ENCODE measurements around the gene PSMG1. TPM values are rescaled to one million over a fixed set of nuclear protein-coding genes. Genes with fewer than 3 reads are reported as not detected.

PSMG1 gene
- total RNA-seq, 2 experiments from 2014 or later: 7.8 to 7.9 TPM

DNA sequence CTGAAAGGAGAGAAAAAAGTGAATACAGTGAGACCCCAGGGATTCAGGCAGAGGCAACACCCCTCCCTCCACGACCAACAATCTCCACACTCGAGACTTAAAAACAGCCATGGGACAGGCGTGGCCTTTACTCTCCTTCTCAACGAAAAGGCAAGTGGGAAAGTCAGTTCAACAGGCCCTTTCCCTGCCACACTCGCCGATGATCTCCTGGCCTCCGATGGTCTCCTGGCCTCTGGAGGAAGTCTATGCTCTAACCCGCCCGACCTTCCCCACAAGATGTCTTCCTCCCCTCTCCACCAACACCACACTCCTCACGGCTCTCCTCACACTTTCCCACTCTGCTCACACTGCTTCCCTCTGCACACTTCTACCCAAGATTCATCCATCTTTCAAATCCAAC is 7.6 kb downstream of the PSMG1 start:
- H3K36me3 Mint-ChIP-seq (ENCODE audit: low read depth): peaks cover 65% of the 10 kb centered on the region
- ATAC-seq (ENCODE audit: poor library complexity): no peak
- H3K9me3 ChIP-seq (ENCODE audit: control insufficient read depth in 1 of 2, insufficient read depth in 1 of 2, low read length in 2 of 2): no peaks in the 10 kb centered on the region
- no peaks in the 10 kb centered on the region for H3K9me3 Mint-ChIP-seq
- DNase-seq: no peak
- peaks cover 65% of the 10 kb centered on the region for H3K36me3 ChIP-seq (ENCODE audit: insufficient read depth, low read length)
- H3K27ac Mint-ChIP-seq: no peak overlapping the region
- H3K27me3 Mint-ChIP-seq: no peaks in the 10 kb centered on the region
- no peak overlapping the region for H3K4me3 Mint-ChIP-seq
- ChIA-PET POLR2A (no interaction called here), CTCF (no interaction called here)
- H3K4me1 Mint-ChIP-seq (ENCODE audit: low read depth): peaks cover 15% of the 10 kb centered on the region
- no peaks in the 10 kb centered on the region for H3K27me3 ChIP-seq (ENCODE audit: control insufficient read depth in 1 of 2, insufficient read depth in 2 of 2, low read length in 2 of 2)
- H3K4me3 ChIP-seq (ENCODE audit: low read length): no peak overlapping the region
- intact Hi-C loops (cut with DNase I, micrococcal nuclease): loop anchor here in 1 of 2 experiments (1.0 to 10.0 kb wide), 2 partner anchors 441 to 671 kb away; no protein-coding TSS in a partner anchor
- no peaks in the 10 kb centered on the region for H3K4me1 ChIP-seq (ENCODE audit: insufficient read depth, low read length)
- H3K27ac ChIP-seq (ENCODE audit: low read depth in 1 of 2, low read length in 2 of 2): no peak overlapping the region
- TF ChIP-seq, protein P1, sequence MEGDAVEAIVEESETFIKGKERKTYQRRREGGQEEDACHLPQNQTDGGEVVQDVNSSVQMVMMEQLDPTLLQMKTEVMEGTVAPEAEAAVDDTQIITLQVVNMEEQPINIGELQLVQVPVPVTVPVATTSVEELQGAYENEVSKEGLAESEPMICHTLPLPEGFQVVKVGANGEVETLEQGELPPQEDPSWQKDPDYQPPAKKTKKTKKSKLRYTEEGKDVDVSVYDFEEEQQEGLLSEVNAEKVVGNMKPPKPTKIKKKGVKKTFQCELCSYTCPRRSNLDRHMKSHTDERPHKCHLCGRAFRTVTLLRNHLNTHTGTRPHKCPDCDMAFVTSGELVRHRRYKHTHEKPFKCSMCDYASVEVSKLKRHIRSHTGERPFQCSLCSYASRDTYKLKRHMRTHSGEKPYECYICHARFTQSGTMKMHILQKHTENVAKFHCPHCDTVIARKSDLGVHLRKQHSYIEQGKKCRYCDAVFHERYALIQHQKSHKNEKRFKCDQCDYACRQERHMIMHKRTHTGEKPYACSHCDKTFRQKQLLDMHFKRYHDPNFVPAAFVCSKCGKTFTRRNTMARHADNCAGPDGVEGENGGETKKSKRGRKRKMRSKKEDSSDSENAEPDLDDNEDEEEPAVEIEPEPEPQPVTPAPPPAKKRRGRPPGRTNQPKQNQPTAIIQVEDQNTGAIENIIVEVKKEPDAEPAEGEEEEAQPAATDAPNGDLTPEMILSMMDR (IDR thresholded peaks at IDR 0.05): no peak

DNA sequence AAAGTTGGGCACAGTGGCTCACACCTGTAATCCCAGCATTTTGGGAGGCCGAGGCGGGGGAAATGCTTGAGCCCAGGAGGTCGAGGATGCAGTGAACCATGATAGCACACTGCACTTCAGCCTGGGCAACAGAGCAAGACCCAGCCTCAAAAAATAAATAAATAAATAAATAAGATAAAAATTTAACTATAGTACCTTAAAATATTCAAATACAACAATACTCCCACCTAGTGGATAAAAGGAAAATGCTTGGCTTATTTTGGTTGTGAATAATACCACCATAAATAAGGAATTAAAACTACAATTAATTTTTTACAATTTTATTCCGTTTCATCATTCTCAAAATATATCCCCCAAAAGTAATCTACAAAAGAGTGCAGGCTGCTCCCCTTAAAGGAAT is 8.1 kb downstream of the PSMG1 start:
- Histone ChIP-seq H3K27ac (ENCODE audit: low read depth in 1 of 2, low read length in 2 of 2) (no peak overlapping the region), H3K4me3 (ENCODE audit: low read length) (no peak overlapping the region), H3K36me3 (ENCODE audit: insufficient read depth, low read length) (peaks cover 62% of the 10 kb centered on the region), H3K27me3 (ENCODE audit: control insufficient read depth in 1 of 2, insufficient read depth in 2 of 2, low read length in 2 of 2) (no peaks in the 10 kb centered on the region), H3K9me3 (ENCODE audit: control insufficient read depth in 1 of 2, insufficient read depth in 1 of 2, low read length in 2 of 2) (no peaks in the 10 kb centered on the region), H3K4me1 (ENCODE audit: insufficient read depth, low read length) (no peaks in the 10 kb centered on the region)
- Mint-ChIP-seq H3K27ac (no peak overlapping the region), H3K4me3 (no peak overlapping the region), H3K9me3 (no peaks in the 10 kb centered on the region), H3K4me1 (ENCODE audit: low read depth) (peaks cover 10% of the 10 kb centered on the region), H3K27me3 (no peaks in the 10 kb centered on the region), H3K36me3 (ENCODE audit: low read depth) (peaks cover 61% of the 10 kb centered on the region)
- DNase-seq (peak in 3 of 14 experiments; percentile 15 to 38 (median 35)), ATAC-seq (ENCODE audit: poor library complexity) (no peak)
- intact Hi-C loops (cut with DNase I, micrococcal nuclease): loop anchor here in 1 of 2 experiments (1.0 to 10.0 kb wide), 2 partner anchors 441 to 670 kb away; no protein-coding TSS in a partner anchor
- POLR2A ChIA-PET: no interaction called here
- TF ChIP-seq, protein P1 (IDR thresholded peaks at IDR 0.05): peak; percentile 49
- CTCF ChIA-PET: no interaction called here

DNA sequence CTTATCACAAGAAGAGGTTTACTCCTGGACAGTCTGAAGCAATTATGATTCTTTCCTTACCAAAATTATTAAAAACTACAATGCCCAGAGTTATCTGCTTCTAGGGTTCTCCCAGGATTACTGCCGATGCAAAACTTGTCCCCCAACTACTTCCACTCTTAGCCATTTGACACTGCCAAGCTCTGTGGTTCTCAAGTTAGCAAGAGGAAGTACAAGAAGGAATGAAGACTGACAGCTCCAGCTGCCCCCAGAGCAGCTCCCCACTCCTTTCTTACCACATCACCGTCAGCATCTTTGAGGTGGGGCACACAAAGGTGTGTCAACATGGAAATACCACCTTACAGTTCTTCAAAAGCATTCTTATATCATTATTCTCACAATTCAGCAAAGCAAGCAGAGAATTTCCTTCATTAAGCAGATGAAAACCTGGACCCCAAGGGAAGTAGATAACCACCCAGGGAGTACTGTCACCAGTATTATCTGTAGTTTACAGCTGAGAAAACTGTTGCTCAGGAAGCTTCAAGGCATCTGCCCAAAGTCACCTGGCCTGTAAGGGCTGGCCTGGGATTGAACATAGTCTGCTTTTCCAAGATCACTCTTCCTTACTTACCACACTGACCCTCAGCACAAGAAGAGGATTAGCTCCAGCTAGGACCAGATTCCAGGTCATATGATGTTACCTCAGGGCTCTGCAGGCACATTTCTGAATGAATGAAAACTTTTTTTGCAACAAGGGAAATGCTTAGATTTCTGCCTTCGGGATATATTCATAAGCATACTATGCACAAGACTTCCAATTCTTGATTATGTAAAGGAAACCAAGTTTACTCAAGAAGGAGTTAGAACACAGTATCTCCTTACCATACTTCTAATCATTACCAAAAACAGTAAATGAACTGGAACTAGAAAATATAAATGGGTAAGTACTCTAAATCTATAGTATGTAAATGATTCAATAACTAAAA is 9.3 kb downstream of the PSMG1 start:
- POLR2A ChIA-PET: no interaction called here

More for the DNA sequence above, 9.3 kb downstream of the PSMG1 start:
- DNase-seq (no peak), ATAC-seq (ENCODE audit: poor library complexity) (no peak)
- no peaks in the 10 kb centered on the region for H3K9me3 ChIP-seq (ENCODE audit: control insufficient read depth in 1 of 2, insufficient read depth in 1 of 2, low read length in 2 of 2)
- Mint-ChIP-seq H3K4me3 (no peak overlapping the region), H3K27me3 (no peaks in the 10 kb centered on the region), H3K36me3 (ENCODE audit: low read depth) (peaks cover 54% of the 10 kb centered on the region), H3K27ac (no peak overlapping the region), H3K4me1 (ENCODE audit: low read depth) (peaks cover 6% of the 10 kb centered on the region), H3K9me3 (no peaks in the 10 kb centered on the region)
- intact Hi-C loops (cut with DNase I, micrococcal nuclease): loop anchor here (1.0 to 10.0 kb wide), 2 partner anchors 441 to 669 kb away; no protein-coding TSS in a partner anchor
- no peaks in the 10 kb centered on the region for H3K4me1 ChIP-seq (ENCODE audit: insufficient read depth, low read length)
- TF ChIP-seq, protein P1 (IDR thresholded peaks at IDR 0.05): no peak
- H3K27me3 ChIP-seq (ENCODE audit: control insufficient read depth in 1 of 2, insufficient read depth in 2 of 2, low read length in 2 of 2): no peaks in the 10 kb centered on the region
- no peak overlapping the region for H3K4me3 ChIP-seq (ENCODE audit: low read length)
- CTCF ChIA-PET: no interaction called here
- no peak overlapping the region for H3K27ac ChIP-seq (ENCODE audit: low read depth in 1 of 2, low read length in 2 of 2)
- peaks cover 51% of the 10 kb centered on the region for H3K36me3 ChIP-seq (ENCODE audit: insufficient read depth, low read length)

All from CD4-positive, alpha-beta T cell (primary cell).